HFF-Myc (cell line): ENCODE data around the gene ZNF211.

Experiments used
- DNase-seq: peaks from one replicate; pipeline ENCODE4 v3.0.0-alpha.2; 2011; ENCODE audit warnings: low read depth; ENCODE audit errors: extremely low read depth
- H3K4me3 ChIP-seq: replicated peaks from 2 replicates; pipeline ENCODE4 v1.5.1; 2011; ENCODE audit warnings: low read depth, mild to moderate bottlenecking, control low read depth, low read length
- CTCF ChIP-seq: IDR thresholded peaks from 2 replicates; pipeline ENCODE4 v1.5.1; 2012; ENCODE audit warnings: mild to moderate bottlenecking, low read depth, low read length, control low read depth; ENCODE audit errors: missing control alignments

Gene ZNF211

GRCh38 chr19:57668635-57669034, 35.7 kb downstream of the ZNF211 start, which contains the start of gene ZSCAN4:
Gene ZSCAN4, plus strand, starts transcription at chr19:57668935. Its CDS starts 7,211 bp downstream, at chr19:57676146.
- TF ChIP-seq CTCF: no peak
- H3K4me3 ChIP-seq: no peak within 1 kb of the TSS
- no peak for DNase-seq

GRCh38 chr19:57671124-57671895, 38.3 kb downstream of the ZNF211 start:
- no peak overlapping the region for H3K4me3 ChIP-seq
- TF ChIP-seq CTCF: no peak
- no peak for DNase-seq

- DNase-seq: no peak
- no peak for TF ChIP-seq CTCF
- H3K4me3 ChIP-seq: no peak overlapping the region
These were observed 39.5 kb downstream of the ZNF211 start for GRCh38 chr19:57672466-57672865.

- H3K4me3 ChIP-seq: no peak overlapping the region
- no peak for DNase-seq
- TF ChIP-seq CTCF: no peak
These were observed 42.9 kb downstream of the ZNF211 start for GRCh38 chr19:57675881-57676280.

- H3K4me3 ChIP-seq: peak overlapping the region; percentile 93
- no peak for TF ChIP-seq CTCF
- no peak for DNase-seq
These were observed 49.3 kb downstream of the ZNF211 start for GRCh38 chr19:57682226-57682766.

GRCh38 chr19:57686727-57687126, 53.8 kb downstream of the ZNF211 start:
- DNase-seq: no peak
- no peak overlapping the region for H3K4me3 ChIP-seq
- TF ChIP-seq CTCF: no peak
